CD14-positive monocyte (primary cell): ENCODE measurements around the gene PTRH1. TPM values are rescaled to one million over a fixed set of nuclear protein-coding genes. Genes with fewer than 3 reads are reported as not detected.
A peak's percentile ranks its signal among the peaks of the same experiment; 100 is the strongest.

Experiments used
- DNase-seq, 3 donors: peaks; one replicate each; pipeline ENCODE4 v3.0.0-alpha.2; 2011 to 2022
- H2AFZ ChIP-seq: 2 replicates; pipeline ENCODE4 v1.6.0; 2012; ENCODE audit warnings: mild to moderate bottlenecking, low read depth, low read length, inconsistent platforms; ENCODE audit not compliant: insufficient read depth, poor library complexity, severe bottlenecking
- H3K27ac ChIP-seq, 2 donors: 1 replicate in 1 of 2; 2 replicates in 1 of 2; pipeline ENCODE4 v1.5.1; 2012 to 2013; ENCODE audit warnings: low read length in 2 of 2, control low read depth in 1 of 2, inconsistent platforms in 1 of 2, low read depth in 1 of 2, mild to moderate bottlenecking in 1 of 2
- H3K27me3 ChIP-seq, 2 donors: one replicate each; pipeline versions ENCODE4 v1.6.0 to v1.6.1; 2011 to 2013; ENCODE audit warnings: low read length in 2 of 2; ENCODE audit not compliant: control insufficient read depth in 2 of 2, insufficient read depth in 2 of 2
- H3K36me3 ChIP-seq, 2 donors: replicated peaks in 1 of 2; 1 replicate in 1 of 2; 2 replicates in 1 of 2; pipeline versions ENCODE4 v1.5.1 to v1.6.1; 2012 to 2013; ENCODE audit warnings: low read length in 2 of 2, control low read depth in 1 of 2, inconsistent platforms in 1 of 2, mild to moderate bottlenecking in 1 of 2; ENCODE audit not compliant: insufficient read depth in 2 of 2, control insufficient read depth in 1 of 2
- H3K4me1 ChIP-seq, 2 donors: 1 replicate in 1 of 2; 2 replicates in 1 of 2; pipeline versions ENCODE4 v1.5.1 to v1.6.1; 2012 to 2013; ENCODE audit warnings: low read length in 2 of 2, control low read depth in 1 of 2, inconsistent platforms in 1 of 2, mild to moderate bottlenecking in 1 of 2, moderate library complexity in 1 of 2; ENCODE audit not compliant: insufficient read depth in 2 of 2, control insufficient read depth in 1 of 2
- H3K4me2 ChIP-seq: replicated peaks from 2 replicates; pipeline ENCODE3; 2012; ENCODE audit warnings: low read length, moderate library complexity, mild to moderate bottlenecking; ENCODE audit not compliant: poor library complexity, severe bottlenecking; ENCODE audit errors: extremely low read depth
- H3K4me3 ChIP-seq, 3 experiments: fragments of 200-600 bp in 1 of 3; sonication (generic) in 1 of 3; replicated peaks in 1 of 3; 1 replicate in 2 of 3; 2 replicates in 1 of 3; pipeline ENCODE4 v1.5.1; 2011 to 2013; ENCODE audit warnings: low read length in 3 of 3, mild to moderate bottlenecking in 3 of 3, control low read depth in 2 of 3, low read depth in 2 of 3, inconsistent platforms in 1 of 3, moderate library complexity in 1 of 3
- H3K79me2 ChIP-seq: 2 replicates; pipeline ENCODE4 v1.6.0; 2012; ENCODE audit warnings: mild to moderate bottlenecking, control low read depth, inconsistent platforms, low read length, moderate library complexity; ENCODE audit not compliant: insufficient read depth
- H3K9ac ChIP-seq: 2 replicates; pipeline ENCODE4 v1.6.0; 2017; ENCODE audit warnings: low read length, mild to moderate bottlenecking; ENCODE audit not compliant: insufficient read depth, poor library complexity, severe bottlenecking
- H3K9me3 ChIP-seq, 2 donors: replicated peaks in 1 of 2; 1 replicate in 1 of 2; 2 replicates in 1 of 2; pipeline versions ENCODE4 v1.5.1 to v1.6.1; 2012 to 2013; ENCODE audit warnings: low read length in 2 of 2, control low read depth in 1 of 2; ENCODE audit not compliant: control insufficient read depth in 1 of 2, insufficient read depth in 1 of 2
- H4K20me1 ChIP-seq: 2 replicates; pipeline ENCODE4 v1.6.0; 2012; ENCODE audit warnings: mild to moderate bottlenecking, low read length, control low read depth, moderate library complexity; ENCODE audit not compliant: insufficient read depth
- H3K27ac Mint-ChIP-seq, 7 donors: one replicate each; pipeline ENCODE4 v1.8.0; 2020; ENCODE audit warnings: mild to moderate bottlenecking in 7 of 7, mixed read lengths in 7 of 7, moderate library complexity in 6 of 7, inconsistent platforms in 2 of 7
- H3K27me3 Mint-ChIP-seq, 3 donors: one replicate each; pipeline ENCODE4 v1.8.0; 2021 to 2022; ENCODE audit warnings: low read depth in 3 of 3, mild to moderate bottlenecking in 3 of 3, mixed read lengths in 3 of 3, moderate library complexity in 3 of 3, inconsistent platforms in 1 of 3
- H3K36me3 Mint-ChIP-seq, 2 donors: one replicate each; pipeline ENCODE4 v1.8.0; 2020; ENCODE audit warnings: mixed read lengths in 2 of 2, inconsistent platforms in 1 of 2, mild to moderate bottlenecking in 1 of 2
- H3K4me1 Mint-ChIP-seq: one replicate; pipeline ENCODE4 v1.8.0; 2020; ENCODE audit warnings: mild to moderate bottlenecking, mixed read lengths
- H3K4me3 Mint-ChIP-seq, 2 donors: one replicate each; pipeline ENCODE4 v1.8.0; 2020; ENCODE audit warnings: mild to moderate bottlenecking in 2 of 2, mixed read lengths in 2 of 2, moderate library complexity in 1 of 2
- H3K9me3 Mint-ChIP-seq, 7 donors: one replicate each; pipeline ENCODE4 v1.8.0; 2020 to 2022; ENCODE audit warnings: mixed read lengths in 7 of 7, mild to moderate bottlenecking in 6 of 7, moderate library complexity in 6 of 7, inconsistent platforms in 2 of 7
- WGBS: methylation state at CpG from one replicate; pipeline ENCODE4 v1.1.5; 2013; ENCODE audit warnings: missing lambda C conversion rate; ENCODE audit not compliant: insufficient coverage; 5-methylcytosine and 5-hydroxymethylcytosine counted together
- intact Hi-C, 2 donors: fragments of 100-400 bp; cut with micrococcal nuclease; formaldehyde crosslinking; loops; one replicate each; pipeline versions ENCODE4 v1.15.0 to v1.15.1; 2023
- polyA plus RNA-seq, 3 donors: library from polyadenylated mRNA; depleted of rRNA in 1 of 3; unstranded in 2 of 3; stranded (reverse) in 1 of 3; fragments of 300-500 nt in 2 of 3; fragments of >200 nt in 1 of 3; fragmentation: Illumina TruSeq in 2 of 3; gene quantifications; 1 replicate in 2 of 3; 2 replicates in 1 of 3; pipeline ENCODE4 v1.2.3, GENCODE V29; 2012 to 2021
- TF ChIP-seq, protein P1 (sequence below): fragments of 200-600 bp; IDR thresholded peaks from one replicate; pipeline ENCODE4 v1.8.0; 2022; ENCODE audit warnings: antibody characterized with exemption, mild to moderate bottlenecking

Gene PTRH1
- polyA plus RNA-seq, 3 donors: 6.9 to 19.9 (median 19.5) TPM

DNA sequence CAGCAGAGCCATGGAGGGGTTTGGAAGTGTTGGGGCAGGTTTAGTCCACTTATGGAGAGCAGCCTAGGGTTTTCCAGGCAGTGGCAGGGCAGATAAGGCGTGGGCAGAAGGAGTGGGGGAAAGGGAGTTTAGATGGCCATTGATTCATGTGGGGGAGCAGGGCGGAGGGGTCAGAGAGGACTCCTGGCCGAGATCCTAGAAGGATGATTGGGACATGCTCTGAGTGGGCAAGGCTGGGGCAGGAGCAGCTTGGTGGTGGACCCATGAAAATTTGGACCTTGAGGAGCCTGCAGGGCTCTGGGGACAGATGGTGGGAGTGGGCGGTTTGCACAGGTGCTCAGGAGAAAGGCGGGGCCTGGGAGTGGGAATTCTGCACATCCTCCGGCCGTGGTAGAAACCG lies 37.7 kb upstream of the PTRH1 start:
- no peaks in the 10 kb centered on the region for H3K9me3 Mint-ChIP-seq
- Histone ChIP-seq H3K27me3 (no peaks in the 10 kb centered on the region), H3K4me2 (no peak overlapping the region), H3K36me3 (peaks cover 68 to 92% of the 10 kb centered on the region in 2 donors), H3K79me2 (peaks cover 56% of the 10 kb centered on the region), H3K4me1 (no peaks in the 10 kb centered on the region), H4K20me1 (peaks cover 96% of the 10 kb centered on the region), H2AFZ (no peak overlapping the region), H3K27ac (no peak overlapping the region), H3K4me3 (no peak overlapping the region), H3K9ac (no peak overlapping the region), H3K9me3 (no peaks in the 10 kb centered on the region)
- H3K4me3 Mint-ChIP-seq: no peak overlapping the region
- TF ChIP-seq, protein P1, sequence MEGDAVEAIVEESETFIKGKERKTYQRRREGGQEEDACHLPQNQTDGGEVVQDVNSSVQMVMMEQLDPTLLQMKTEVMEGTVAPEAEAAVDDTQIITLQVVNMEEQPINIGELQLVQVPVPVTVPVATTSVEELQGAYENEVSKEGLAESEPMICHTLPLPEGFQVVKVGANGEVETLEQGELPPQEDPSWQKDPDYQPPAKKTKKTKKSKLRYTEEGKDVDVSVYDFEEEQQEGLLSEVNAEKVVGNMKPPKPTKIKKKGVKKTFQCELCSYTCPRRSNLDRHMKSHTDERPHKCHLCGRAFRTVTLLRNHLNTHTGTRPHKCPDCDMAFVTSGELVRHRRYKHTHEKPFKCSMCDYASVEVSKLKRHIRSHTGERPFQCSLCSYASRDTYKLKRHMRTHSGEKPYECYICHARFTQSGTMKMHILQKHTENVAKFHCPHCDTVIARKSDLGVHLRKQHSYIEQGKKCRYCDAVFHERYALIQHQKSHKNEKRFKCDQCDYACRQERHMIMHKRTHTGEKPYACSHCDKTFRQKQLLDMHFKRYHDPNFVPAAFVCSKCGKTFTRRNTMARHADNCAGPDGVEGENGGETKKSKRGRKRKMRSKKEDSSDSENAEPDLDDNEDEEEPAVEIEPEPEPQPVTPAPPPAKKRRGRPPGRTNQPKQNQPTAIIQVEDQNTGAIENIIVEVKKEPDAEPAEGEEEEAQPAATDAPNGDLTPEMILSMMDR: no peak
- 90% methylated on average over 7 of the region's 8 CpGs for WGBS
- DNase-seq: no peak
- H3K36me3 Mint-ChIP-seq: peaks cover 50 to 85% of the 10 kb centered on the region in 2 donors
- H3K4me1 Mint-ChIP-seq: no peaks in the 10 kb centered on the region
- intact Hi-C loops: no loop called here
- H3K27ac Mint-ChIP-seq: peak overlapping the region in 5 of 7 donors; percentile 31 to 82 (median 33)
- H3K27me3 Mint-ChIP-seq: peaks cover 0 to 1% (median 1%) of the 10 kb centered on the region in 3 donors

GRCh38 chr9:127751269-127752054 lies 36.0 kb upstream of the PTRH1 start:
- no peak overlapping the region for H3K4me3 Mint-ChIP-seq
- H4K20me1 ChIP-seq: peaks cover 96% of the 10 kb centered on the region
- H3K9ac ChIP-seq: no peak overlapping the region
- TF ChIP-seq, protein P1: no peak
- H3K4me2 ChIP-seq: no peak overlapping the region
- H3K4me1 ChIP-seq: no peaks in the 10 kb centered on the region
- no peak for DNase-seq
- intact Hi-C loops: no loop called here
- peak overlapping the region in 1 of 2 donors; percentile 26 for H3K27ac ChIP-seq
- WGBS: 82% methylated on average over 7 of the region's 10 CpGs
- no peaks in the 10 kb centered on the region for H3K9me3 ChIP-seq
- H3K4me1 Mint-ChIP-seq: no peaks in the 10 kb centered on the region
- peaks cover 83 to 94% of the 10 kb centered on the region in 2 donors for H3K36me3 ChIP-seq
- H3K79me2 ChIP-seq: peaks cover 45% of the 10 kb centered on the region
- H3K9me3 Mint-ChIP-seq: no peaks in the 10 kb centered on the region
- H3K27me3 Mint-ChIP-seq: no peaks in the 10 kb centered on the region
- H3K27me3 ChIP-seq: no peaks in the 10 kb centered on the region
- peaks cover 59 to 88% of the 10 kb centered on the region in 2 donors for H3K36me3 Mint-ChIP-seq
- H3K27ac Mint-ChIP-seq: peak overlapping the region in 2 of 7 donors; percentile 6 to 32
- no peak overlapping the region for H2AFZ ChIP-seq
- no peak overlapping the region for H3K4me3 ChIP-seq
